NOMO-1 (cell line): ENCODE data around the gene HAUS8.
A peak's percentile ranks its signal among the peaks of the same experiment; 100 is the strongest.

Experiments
- DNase-seq, 2 experiments: peaks; one replicate each; lab custom pipeline; 2025; ENCODE audit not compliant: unreplicated experiment in 2 of 2; lab: John Stamatoyannopoulos, UW

The HAUS8 gene

GRCh38 chr19:17076543-17076991 lies 1.3 kb upstream of the HAUS8 start:
- no peak for DNase-seq

- DNase-seq = peak; percentile 21 to 27
Observed at GRCh38 chr19:17075864-17076542, 751 bp upstream of the HAUS8 start.

GRCh38 chr19:17074634-17075034 lies 618 bp downstream of the HAUS8 start:
- DNase-seq = no peak

GRCh38 chr19:17073869-17074633 lies 1.2 kb downstream of the HAUS8 start:
- DNase-seq = no peak

- DNase-seq = no peak
Observed at GRCh38 chr19:17070912-17071311, 4.3 kb downstream of the HAUS8 start.

GRCh38 chr19:17070421-17070820 lies 4.8 kb downstream of the HAUS8 start:
- no peak for DNase-seq

GRCh38 chr19:17069193-17069592 lies 6.1 kb downstream of the HAUS8 start:
- DNase-seq = no peak

GRCh38 chr19:17063428-17063827 lies 11.8 kb downstream of the HAUS8 start:
- no peak for DNase-seq

- DNase-seq = no peak
Observed at GRCh38 chr19:17061691-17062090, 13.6 kb downstream of the HAUS8 start.

GRCh38 chr19:17061205-17061604 lies 14.0 kb downstream of the HAUS8 start:
- no peak for DNase-seq

- DNase-seq = no peak
Observed at GRCh38 chr19:17060802-17061201, 14.4 kb downstream of the HAUS8 start.

- DNase-seq = no peak
Observed at GRCh38 chr19:17058236-17058635, 17.0 kb downstream of the HAUS8 start.

- DNase-seq = no peak
Observed at GRCh38 chr19:17055636-17056035, 19.6 kb downstream of the HAUS8 start.

- DNase-seq = no peak
Observed at GRCh38 chr19:17054746-17055145, 20.5 kb downstream of the HAUS8 start.

- peak in 1 of 2 experiments; percentile 25 for DNase-seq
Observed at GRCh38 chr19:17052439-17052838, 22.8 kb downstream of the HAUS8 start.

- no peak for DNase-seq
Observed at GRCh38 chr19:17049711-17050280, 25.5 kb downstream of the HAUS8 start.

- DNase-seq = no peak
Observed at GRCh38 chr19:17048885-17049453, 26.3 kb downstream of the HAUS8 start.

GRCh38 chr19:17045907-17046502 lies 29.2 kb downstream of the HAUS8 start:
- DNase-seq = no peak

- DNase-seq = no peak
Observed at GRCh38 chr19:17043744-17044143, 31.5 kb downstream of the HAUS8 start.

- DNase-seq = no peak
Observed at GRCh38 chr19:17041976-17042375, 33.3 kb downstream of the HAUS8 start.

GRCh38 chr19:17037966-17038500 lies 37.2 kb downstream of the HAUS8 start:
- DNase-seq = no peak
